NCI-H2107 treated with DMSO at 0.1 percent for 48 hours (cell line): Measurements from ENCODE around the gene TMEM187.
"Not testable (repeated sequence)": the region's sequence is repeated elsewhere in the genome, so short reads cannot be mapped to it uniquely, and the experiment has no call there.

Source experiments
- DNase-seq: peaks from one replicate; lab custom pipeline; 2025; ENCODE audit not compliant: unreplicated experiment; lab: John Stamatoyannopoulos, UW

Gene TMEM187

GRCh38 chrX:153970357-153971123 is 2.0 kb upstream of the TMEM187 start:
- DNase-seq: peak; percentile 49

GRCh38 chrX:153971124-153971449 is 1.5 kb upstream of the TMEM187 start:
- DNase-seq: peak; percentile 53

GRCh38 chrX:153971450-153972367 is 845 bp upstream of the TMEM187 start, which contains the start of gene HCFC1:
Gene HCFC1, minus strand, starts transcription at chrX:153971818. Its CDS starts 978 bp downstream, at chrX:153970840.
- peak; percentile 84 for DNase-seq

- DNase-seq: peak; percentile 27
These were observed 811 bp downstream of the TMEM187 start for GRCh38 chrX:153973127-153974002.

- DNase-seq: no peak
These were observed 1.6 kb downstream of the TMEM187 start for GRCh38 chrX:153974003-153974725.

- DNase-seq: no peak
These were observed 2.3 kb downstream of the TMEM187 start for GRCh38 chrX:153974726-153975286.

- DNase-seq: not testable (repeated sequence)
These were observed 7.8 kb downstream of the TMEM187 start for GRCh38 chrX:153980394-153980793.

GRCh38 chrX:153981231-153981630 is 8.7 kb downstream of the TMEM187 start:
- DNase-seq: no peak

GRCh38 chrX:153981771-153982533 is 9.4 kb downstream of the TMEM187 start:
- DNase-seq: no peak

- DNase-seq: no peak
These were observed 10.8 kb downstream of the TMEM187 start for GRCh38 chrX:153983321-153983801.

- DNase-seq: no peak
These were observed 12.0 kb downstream of the TMEM187 start for GRCh38 chrX:153984351-153985178.

- no peak for DNase-seq
These were observed 15.9 kb downstream of the TMEM187 start for GRCh38 chrX:153988493-153988892.

- DNase-seq: no peak
These were observed 17.6 kb downstream of the TMEM187 start for GRCh38 chrX:153989973-153990655.

GRCh38 chrX:153991013-153991580 is 18.5 kb downstream of the TMEM187 start:
- DNase-seq: no peak

GRCh38 chrX:153992180-153992579 is 19.6 kb downstream of the TMEM187 start:
- DNase-seq: no peak

- no peak for DNase-seq
These were observed 20.5 kb downstream of the TMEM187 start for GRCh38 chrX:153993079-153993478.

- no peak for DNase-seq
These were observed 21.4 kb downstream of the TMEM187 start for GRCh38 chrX:153993978-153994377.
